ENCODE data around the gene IFNAR1. TPM values are rescaled to one million over a fixed set of nuclear protein-coding genes. Genes with fewer than 3 reads are reported as not detected.
A peak's percentile ranks its signal among the peaks of the same experiment; 100 is the strongest.

The IFNAR1 gene
- total and polyA plus RNA-seq, 9 of the 15 experiments (the other 6 are each of a cell fraction or from before 2014, with no cell fraction given), result 8.6 to 31.8 (median 14.8) TPM

DNA sequence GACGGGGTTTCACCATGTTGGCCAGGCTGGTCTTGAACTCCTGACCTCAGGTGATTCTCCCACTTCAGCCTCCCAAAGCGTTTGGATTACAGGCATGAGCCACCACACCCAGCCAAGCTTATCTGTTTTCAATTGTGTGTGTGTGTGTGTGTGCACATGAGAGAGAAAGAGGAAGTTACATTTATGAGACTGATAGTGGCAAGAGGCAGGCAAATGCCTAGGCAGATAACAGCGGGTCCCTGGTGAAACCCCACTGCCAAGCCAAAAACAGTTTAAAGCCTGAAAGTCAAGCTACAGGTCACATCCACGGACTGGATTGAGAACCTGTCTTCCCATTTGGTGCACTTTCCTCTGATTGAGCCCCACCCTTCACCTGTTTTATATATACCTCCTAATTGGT is 43.4 kb downstream of the IFNAR1 start (continued):
- TF ChIP-seq, protein P1, sequence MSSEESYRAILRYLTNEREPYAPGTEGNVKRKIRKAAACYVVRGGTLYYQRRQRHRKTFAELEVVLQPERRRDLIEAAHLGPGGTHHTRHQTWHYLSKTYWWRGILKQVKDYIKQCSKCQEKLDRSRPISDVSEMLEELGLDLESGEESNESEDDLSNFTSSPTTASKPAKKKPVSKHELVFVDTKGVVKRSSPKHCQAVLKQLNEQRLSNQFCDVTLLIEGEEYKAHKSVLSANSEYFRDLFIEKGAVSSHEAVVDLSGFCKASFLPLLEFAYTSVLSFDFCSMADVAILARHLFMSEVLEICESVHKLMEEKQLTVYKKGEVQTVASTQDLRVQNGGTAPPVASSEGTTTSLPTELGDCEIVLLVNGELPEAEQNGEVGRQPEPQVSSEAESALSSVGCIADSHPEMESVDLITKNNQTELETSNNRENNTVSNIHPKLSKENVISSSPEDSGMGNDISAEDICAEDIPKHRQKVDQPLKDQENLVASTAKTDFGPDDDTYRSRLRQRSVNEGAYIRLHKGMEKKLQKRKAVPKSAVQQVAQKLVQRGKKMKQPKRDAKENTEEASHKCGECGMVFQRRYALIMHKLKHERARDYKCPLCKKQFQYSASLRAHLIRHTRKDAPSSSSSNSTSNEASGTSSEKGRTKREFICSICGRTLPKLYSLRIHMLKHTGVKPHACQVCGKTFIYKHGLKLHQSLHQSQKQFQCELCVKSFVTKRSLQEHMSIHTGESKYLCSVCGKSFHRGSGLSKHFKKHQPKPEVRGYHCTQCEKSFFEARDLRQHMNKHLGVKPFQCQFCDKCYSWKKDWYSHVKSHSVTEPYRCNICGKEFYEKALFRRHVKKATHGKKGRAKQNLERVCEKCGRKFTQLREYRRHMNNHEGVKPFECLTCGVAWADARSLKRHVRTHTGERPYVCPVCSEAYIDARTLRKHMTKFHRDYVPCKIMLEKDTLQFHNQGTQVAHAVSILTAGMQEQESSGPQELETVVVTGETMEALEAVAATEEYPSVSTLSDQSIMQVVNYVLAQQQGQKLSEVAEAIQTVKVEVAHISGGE (CRISPR knock-in tag; IDR thresholded peaks at IDR 0.05), result 0 out of 6 replicates have a peak, but pooled peaks of 1 of the 3 experiments have one; percentile 28
- TF ChIP-seq PTTG1 (tag; IDR thresholded peaks at IDR 0.05; ENCODE audit: low read depth), result no peak
- TF ChIP-seq, protein P2, sequence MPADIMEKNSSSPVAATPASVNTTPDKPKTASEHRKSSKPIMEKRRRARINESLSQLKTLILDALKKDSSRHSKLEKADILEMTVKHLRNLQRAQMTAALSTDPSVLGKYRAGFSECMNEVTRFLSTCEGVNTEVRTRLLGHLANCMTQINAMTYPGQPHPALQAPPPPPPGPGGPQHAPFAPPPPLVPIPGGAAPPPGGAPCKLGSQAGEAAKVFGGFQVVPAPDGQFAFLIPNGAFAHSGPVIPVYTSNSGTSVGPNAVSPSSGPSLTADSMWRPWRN (IDR thresholded peaks at IDR 0.05; ENCODE audit: low read depth), result 0 out of 2 replicates have a peak, but pooled peaks have one; percentile 24
- TF ChIP-seq CHCHD3 (CRISPR knock-in tag; IDR thresholded peaks at IDR 0.05), result no peak
- no peak for TF ChIP-seq NRF1 (conservative IDR thresholded peaks at IDR 0.05 in 1 of 2, IDR thresholded peaks at IDR 0.05 in 1 of 2)
- TF ChIP-seq, protein P3, sequence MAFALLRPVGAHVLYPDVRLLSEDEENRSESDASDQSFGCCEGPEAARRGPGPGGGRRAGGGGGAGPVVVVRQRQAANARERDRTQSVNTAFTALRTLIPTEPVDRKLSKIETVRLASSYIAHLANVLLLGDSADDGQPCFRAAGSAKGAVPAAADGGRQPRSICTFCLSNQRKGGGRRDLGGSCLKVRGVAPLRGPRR (CRISPR knock-in tag; IDR thresholded peaks at IDR 0.05), result no peak
- no peak for TF ChIP-seq ZNF175 (CRISPR knock-in tag; IDR thresholded peaks at IDR 0.05; ENCODE audit: low read depth)
- TF ChIP-seq, protein P4, sequence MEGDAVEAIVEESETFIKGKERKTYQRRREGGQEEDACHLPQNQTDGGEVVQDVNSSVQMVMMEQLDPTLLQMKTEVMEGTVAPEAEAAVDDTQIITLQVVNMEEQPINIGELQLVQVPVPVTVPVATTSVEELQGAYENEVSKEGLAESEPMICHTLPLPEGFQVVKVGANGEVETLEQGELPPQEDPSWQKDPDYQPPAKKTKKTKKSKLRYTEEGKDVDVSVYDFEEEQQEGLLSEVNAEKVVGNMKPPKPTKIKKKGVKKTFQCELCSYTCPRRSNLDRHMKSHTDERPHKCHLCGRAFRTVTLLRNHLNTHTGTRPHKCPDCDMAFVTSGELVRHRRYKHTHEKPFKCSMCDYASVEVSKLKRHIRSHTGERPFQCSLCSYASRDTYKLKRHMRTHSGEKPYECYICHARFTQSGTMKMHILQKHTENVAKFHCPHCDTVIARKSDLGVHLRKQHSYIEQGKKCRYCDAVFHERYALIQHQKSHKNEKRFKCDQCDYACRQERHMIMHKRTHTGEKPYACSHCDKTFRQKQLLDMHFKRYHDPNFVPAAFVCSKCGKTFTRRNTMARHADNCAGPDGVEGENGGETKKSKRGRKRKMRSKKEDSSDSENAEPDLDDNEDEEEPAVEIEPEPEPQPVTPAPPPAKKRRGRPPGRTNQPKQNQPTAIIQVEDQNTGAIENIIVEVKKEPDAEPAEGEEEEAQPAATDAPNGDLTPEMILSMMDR (IDR thresholded peaks at IDR 0.05 in 2 of 3, conservative IDR thresholded peaks at IDR 0.05 in 1 of 3; ENCODE audit: insufficient read depth in 2 of 3, low read depth in 1 of 3, low read length in 3 of 3), result no peak
- no peak for TF ChIP-seq GTF2A2 (tag; IDR thresholded peaks at IDR 0.05)
- TF ChIP-seq ZFX (CRISPR knock-in tag; IDR thresholded peaks at IDR 0.05), result no peak
- TF ChIP-seq, protein P5, sequence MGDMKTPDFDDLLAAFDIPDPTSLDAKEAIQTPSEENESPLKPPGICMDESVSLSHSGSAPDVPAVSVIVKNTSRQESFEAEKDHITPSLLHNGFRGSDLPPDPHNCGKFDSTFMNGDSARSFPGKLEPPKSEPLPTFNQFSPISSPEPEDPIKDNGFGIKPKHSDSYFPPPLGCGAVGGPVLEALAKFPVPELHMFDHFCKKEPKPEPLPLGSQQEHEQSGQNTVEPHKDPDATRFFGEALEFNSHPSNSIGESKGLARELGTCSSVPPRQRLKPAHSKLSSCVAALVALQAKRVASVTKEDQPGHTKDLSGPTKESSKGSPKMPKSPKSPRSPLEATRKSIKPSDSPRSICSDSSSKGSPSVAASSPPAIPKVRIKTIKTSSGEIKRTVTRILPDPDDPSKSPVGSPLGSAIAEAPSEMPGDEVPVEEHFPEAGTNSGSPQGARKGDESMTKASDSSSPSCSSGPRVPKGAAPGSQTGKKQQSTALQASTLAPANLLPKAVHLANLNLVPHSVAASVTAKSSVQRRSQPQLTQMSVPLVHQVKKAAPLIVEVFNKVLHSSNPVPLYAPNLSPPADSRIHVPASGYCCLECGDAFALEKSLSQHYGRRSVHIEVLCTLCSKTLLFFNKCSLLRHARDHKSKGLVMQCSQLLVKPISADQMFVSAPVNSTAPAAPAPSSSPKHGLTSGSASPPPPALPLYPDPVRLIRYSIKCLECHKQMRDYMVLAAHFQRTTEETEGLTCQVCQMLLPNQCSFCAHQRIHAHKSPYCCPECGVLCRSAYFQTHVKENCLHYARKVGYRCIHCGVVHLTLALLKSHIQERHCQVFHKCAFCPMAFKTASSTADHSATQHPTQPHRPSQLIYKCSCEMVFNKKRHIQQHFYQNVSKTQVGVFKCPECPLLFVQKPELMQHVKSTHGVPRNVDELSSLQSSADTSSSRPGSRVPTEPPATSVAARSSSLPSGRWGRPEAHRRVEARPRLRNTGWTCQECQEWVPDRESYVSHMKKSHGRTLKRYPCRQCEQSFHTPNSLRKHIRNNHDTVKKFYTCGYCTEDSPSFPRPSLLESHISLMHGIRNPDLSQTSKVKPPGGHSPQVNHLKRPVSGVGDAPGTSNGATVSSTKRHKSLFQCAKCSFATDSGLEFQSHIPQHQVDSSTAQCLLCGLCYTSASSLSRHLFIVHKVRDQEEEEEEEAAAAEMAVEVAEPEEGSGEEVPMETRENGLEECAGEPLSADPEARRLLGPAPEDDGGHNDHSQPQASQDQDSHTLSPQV (IDR thresholded peaks at IDR 0.05), result no peak
- TF ChIP-seq, protein P6, sequence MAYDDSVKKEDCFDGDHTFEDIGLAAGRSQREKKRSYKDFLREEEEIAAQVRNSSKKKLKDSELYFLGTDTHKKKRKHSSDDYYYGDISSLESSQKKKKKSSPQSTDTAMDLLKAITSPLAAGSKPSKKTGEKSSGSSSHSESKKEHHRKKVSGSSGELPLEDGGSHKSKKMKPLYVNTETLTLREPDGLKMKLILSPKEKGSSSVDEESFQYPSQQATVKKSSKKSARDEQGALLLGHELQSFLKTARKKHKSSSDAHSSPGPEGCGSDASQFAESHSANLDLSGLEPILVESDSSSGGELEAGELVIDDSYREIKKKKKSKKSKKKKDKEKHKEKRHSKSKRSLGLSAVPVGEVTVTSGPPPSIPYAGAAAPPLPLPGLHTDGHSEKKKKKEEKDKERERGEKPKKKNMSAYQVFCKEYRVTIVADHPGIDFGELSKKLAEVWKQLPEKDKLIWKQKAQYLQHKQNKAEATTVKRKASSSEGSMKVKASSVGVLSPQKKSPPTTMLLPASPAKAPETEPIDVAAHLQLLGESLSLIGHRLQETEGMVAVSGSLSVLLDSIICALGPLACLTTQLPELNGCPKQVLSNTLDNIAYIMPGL (CRISPR knock-in tag; IDR thresholded peaks at IDR 0.05), result no peak
- TF ChIP-seq ZNF41 (CRISPR knock-in tag; conservative IDR thresholded peaks at IDR 0.05), result no peak
